GM23338 (cell line): Measurements from ENCODE around the gene HIPK1.

Source experiments
- CREB1 ChIP-seq: fragments of 250-450 bp; sonication (Bioruptor Pico); IDR thresholded peaks from 2 replicates; pipeline ENCODE4 v1.5.0; 2020; ENCODE audit warnings: low read depth, mild to moderate bottlenecking, moderate library complexity
- CTCF ChIP-seq, 2 experiments: fragments of 200-600 bp in 1 of 2; sonication (generic) in 1 of 2; conservative IDR thresholded peaks; 2 replicates each; pipeline versions ENCODE4 v1.5.1 to v1.6.1; 2016 to 2017; ENCODE audit warnings: antibody characterized with exemption in 2 of 2, low read depth in 2 of 2, mild to moderate bottlenecking in 2 of 2, moderate library complexity in 1 of 2
- EZH2 ChIP-seq: fragments of 200-600 bp; sonication (generic); IDR thresholded peaks from one replicate; pipeline ENCODE4 v1.8.0; 2017; ENCODE audit warnings: antibody characterized with exemption, mild to moderate bottlenecking, low read depth; ENCODE audit not compliant: unreplicated experiment
- EZH2phosphoT487 ChIP-seq: fragments of 200-600 bp; sonication (generic); IDR thresholded peaks from one replicate; pipeline ENCODE4 v1.8.1; 2018; ENCODE audit warnings: antibody characterized with exemption; ENCODE audit not compliant: unreplicated experiment
- NANOG ChIP-seq: IDR thresholded peaks from 2 replicates; pipeline ENCODE4 v1.6.1; 2016; ENCODE audit warnings: antibody characterized with exemption, borderline replicate concordance
- POLR2AphosphoS5 ChIP-seq: IDR thresholded peaks from 2 replicates; pipeline ENCODE4 v1.6.1; 2016; ENCODE audit warnings: antibody characterized with exemption, low read depth
- STAT1 ChIP-seq: IDR thresholded peaks from one replicate; pipeline ENCODE4 v1.6.1; 2016; ENCODE audit warnings: antibody characterized with exemption; ENCODE audit not compliant: unreplicated experiment
- TF ChIP-seq, protein P1 (sequence below): fragments of 250-450 bp; sonication (Bioruptor Pico); IDR thresholded peaks from 2 replicates; pipeline ENCODE4 v1.5.0; 2020; ENCODE audit warnings: mild to moderate bottlenecking, moderate library complexity
- TF ChIP-seq, protein P2 (sequence below): IDR thresholded peaks from one replicate; pipeline ENCODE4 v1.6.1; 2018; ENCODE audit warnings: antibody characterized with exemption; ENCODE audit not compliant: unreplicated experiment

GRCh38 chr1:113938192-113938591, 9.1 kb downstream of the HIPK1 start:
- TF ChIP-seq EZH2phosphoT487 (no peak), CTCF (conservative IDR thresholded peaks at IDR 0.05; ENCODE audit: low read depth in 2 of 2) (no peak), POLR2AphosphoS5 (no peak), CREB1 (CRISPR knock-in tag) (no peak), STAT1 (no peak), NANOG (no peak), EZH2 (no peak)
- TF ChIP-seq, protein P1, sequence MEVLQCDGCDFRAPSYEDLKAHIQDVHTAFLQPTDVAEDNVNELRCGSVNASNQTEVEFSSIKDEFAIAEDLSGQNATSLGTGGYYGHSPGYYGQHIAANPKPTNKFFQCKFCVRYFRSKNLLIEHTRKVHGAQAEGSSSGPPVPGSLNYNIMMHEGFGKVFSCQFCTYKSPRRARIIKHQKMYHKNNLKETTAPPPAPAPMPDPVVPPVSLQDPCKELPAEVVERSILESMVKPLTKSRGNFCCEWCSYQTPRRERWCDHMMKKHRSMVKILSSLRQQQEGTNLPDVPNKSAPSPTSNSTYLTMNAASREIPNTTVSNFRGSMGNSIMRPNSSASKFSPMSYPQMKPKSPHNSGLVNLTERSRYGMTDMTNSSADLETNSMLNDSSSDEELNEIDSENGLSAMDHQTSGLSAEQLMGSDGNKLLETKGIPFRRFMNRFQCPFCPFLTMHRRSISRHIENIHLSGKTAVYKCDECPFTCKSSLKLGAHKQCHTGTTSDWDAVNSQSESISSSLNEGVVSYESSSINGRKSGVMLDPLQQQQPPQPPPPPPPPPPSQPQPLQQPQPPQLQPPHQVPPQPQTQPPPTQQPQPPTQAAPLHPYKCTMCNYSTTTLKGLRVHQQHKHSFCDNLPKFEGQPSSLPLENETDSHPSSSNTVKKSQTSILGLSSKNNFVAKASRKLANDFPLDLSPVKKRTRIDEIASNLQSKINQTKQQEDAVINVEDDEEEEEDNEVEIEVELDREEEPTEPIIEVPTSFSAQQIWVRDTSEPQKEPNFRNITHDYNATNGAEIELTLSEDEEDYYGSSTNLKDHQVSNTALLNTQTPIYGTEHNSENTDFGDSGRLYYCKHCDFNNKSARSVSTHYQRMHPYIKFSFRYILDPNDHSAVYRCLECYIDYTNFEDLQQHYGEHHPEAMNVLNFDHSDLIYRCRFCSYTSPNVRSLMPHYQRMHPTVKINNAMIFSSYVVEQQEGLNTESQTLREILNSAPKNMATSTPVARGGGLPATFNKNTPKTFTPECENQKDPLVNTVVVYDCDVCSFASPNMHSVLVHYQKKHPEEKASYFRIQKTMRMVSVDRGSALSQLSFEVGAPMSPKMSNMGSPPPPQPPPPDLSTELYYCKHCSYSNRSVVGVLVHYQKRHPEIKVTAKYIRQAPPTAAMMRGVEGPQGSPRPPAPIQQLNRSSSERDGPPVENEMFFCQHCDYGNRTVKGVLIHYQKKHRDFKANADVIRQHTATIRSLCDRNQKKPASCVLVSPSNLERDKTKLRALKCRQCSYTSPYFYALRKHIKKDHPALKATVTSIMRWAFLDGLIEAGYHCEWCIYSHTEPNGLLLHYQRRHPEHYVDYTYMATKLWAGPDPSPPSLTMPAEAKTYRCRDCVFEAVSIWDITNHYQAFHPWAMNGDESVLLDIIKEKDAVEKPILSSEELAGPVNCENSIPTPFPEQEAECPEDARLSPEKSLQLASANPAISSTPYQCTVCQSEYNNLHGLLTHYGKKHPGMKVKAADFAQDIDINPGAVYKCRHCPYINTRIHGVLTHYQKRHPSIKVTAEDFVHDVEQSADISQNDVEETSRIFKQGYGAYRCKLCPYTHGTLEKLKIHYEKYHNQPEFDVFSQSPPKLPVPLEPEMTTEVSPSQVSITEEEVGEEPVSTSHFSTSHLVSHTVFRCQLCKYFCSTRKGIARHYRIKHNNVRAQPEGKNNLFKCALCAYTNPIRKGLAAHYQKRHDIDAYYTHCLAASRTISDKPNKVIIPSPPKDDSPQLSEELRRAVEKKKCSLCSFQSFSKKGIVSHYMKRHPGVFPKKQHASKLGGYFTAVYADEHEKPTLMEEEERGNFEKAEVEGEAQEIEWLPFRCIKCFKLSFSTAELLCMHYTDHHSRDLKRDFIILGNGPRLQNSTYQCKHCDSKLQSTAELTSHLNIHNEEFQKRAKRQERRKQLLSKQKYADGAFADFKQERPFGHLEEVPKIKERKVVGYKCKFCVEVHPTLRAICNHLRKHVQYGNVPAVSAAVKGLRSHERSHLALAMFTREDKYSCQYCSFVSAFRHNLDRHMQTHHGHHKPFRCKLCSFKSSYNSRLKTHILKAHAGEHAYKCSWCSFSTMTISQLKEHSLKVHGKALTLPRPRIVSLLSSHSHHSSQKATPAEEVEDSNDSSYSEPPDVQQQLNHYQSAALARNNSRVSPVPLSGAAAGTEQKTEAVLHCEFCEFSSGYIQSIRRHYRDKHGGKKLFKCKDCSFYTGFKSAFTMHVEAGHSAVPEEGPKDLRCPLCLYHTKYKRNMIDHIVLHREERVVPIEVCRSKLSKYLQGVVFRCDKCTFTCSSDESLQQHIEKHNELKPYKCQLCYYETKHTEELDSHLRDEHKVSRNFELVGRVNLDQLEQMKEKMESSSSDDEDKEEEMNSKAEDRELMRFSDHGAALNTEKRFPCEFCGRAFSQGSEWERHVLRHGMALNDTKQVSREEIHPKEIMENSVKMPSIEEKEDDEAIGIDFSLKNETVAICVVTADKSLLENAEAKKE = no peak
- TF ChIP-seq, protein P2, sequence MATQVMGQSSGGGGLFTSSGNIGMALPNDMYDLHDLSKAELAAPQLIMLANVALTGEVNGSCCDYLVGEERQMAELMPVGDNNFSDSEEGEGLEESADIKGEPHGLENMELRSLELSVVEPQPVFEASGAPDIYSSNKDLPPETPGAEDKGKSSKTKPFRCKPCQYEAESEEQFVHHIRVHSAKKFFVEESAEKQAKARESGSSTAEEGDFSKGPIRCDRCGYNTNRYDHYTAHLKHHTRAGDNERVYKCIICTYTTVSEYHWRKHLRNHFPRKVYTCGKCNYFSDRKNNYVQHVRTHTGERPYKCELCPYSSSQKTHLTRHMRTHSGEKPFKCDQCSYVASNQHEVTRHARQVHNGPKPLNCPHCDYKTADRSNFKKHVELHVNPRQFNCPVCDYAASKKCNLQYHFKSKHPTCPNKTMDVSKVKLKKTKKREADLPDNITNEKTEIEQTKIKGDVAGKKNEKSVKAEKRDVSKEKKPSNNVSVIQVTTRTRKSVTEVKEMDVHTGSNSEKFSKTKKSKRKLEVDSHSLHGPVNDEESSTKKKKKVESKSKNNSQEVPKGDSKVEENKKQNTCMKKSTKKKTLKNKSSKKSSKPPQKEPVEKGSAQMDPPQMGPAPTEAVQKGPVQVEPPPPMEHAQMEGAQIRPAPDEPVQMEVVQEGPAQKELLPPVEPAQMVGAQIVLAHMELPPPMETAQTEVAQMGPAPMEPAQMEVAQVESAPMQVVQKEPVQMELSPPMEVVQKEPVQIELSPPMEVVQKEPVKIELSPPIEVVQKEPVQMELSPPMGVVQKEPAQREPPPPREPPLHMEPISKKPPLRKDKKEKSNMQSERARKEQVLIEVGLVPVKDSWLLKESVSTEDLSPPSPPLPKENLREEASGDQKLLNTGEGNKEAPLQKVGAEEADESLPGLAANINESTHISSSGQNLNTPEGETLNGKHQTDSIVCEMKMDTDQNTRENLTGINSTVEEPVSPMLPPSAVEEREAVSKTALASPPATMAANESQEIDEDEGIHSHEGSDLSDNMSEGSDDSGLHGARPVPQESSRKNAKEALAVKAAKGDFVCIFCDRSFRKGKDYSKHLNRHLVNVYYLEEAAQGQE = no peak
